ENCODE measurements around the gene PLCB1.
A peak's percentile ranks its signal among the peaks of the same experiment; 100 is the strongest.
"Not testable (repeated sequence)": the region's sequence is repeated elsewhere in the genome, so short reads cannot be mapped to it uniquely, and the experiment has no call there.

The PLCB1 gene

DNA sequence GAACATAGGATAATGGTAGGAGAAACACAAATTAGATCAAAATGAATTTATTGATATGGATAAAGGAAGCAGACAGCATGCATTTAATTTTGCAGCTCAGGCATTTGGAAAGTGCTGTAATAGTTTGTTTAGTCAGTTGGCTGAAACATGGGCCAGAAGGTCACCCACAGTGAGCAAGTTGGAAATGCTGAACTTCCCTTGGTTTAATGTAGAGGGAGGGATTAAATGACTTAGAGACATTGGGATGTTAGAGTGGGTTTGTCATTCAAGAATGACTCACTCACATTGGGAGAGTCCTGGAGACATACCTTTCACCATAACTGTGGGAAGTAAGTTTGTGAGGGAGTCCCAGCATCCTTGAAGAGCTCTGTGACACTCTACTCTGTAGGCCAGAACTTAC lies 705.3 kb downstream of the PLCB1 start:
- no peak for DNase-seq (ENCODE audit: low read depth, low spot score)
- no peak overlapping the region for H3K4me3 ChIP-seq (ENCODE audit: low read length)

- H3K4me3 ChIP-seq (ENCODE audit: low read length), result no peak overlapping the region
- no peak for DNase-seq (ENCODE audit: low read depth, low spot score)
These were observed 710.5 kb downstream of the PLCB1 start for GRCh38 chr20:8842525-8842924.

DNA sequence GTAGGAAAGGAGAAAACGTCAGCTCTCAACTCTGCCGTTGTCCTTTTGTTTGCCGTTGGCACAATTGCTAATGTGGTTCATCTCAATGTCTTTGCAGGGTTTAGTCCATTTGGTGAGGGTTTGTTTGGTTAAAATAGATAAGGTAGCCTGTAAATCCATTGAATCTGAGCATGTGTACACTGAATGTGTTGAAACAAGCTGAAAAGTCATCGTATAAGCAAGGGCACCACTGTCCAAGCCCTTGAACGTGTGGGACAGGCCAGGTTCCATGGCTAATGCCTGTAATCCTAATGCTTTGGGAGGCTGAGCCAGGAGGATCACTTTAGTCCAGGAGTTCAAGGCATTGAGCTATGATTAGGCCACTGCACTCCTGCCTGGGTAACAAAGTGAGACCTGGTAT lies 712.1 kb downstream of the PLCB1 start:
- DNase-seq (ENCODE audit: low read depth, low spot score), result no peak
- H3K4me3 ChIP-seq (ENCODE audit: low read length), result no peak overlapping the region

DNA sequence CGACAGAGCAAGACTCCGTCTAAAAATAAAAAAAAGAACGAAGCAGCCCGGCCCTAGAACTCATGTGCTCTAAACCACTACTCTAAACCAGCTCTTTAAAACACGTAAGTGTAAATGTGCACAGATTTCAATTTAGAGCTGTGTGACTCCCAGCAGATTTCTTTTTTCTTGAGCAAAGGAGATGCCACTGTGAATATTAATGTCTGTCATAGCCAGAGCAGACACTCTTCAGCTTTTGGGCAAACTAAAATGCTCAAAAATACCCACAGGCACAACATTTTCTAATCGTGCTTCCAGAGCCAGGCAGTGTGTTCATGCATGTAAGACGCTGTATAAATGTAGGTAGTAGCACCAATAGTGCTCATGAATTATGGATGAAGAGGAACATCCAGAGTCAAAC lies 717.9 kb downstream of the PLCB1 start:
- no peak for DNase-seq (ENCODE audit: low read depth, low spot score)
- H3K4me3 ChIP-seq (ENCODE audit: low read length), result no peak overlapping the region

- no peak overlapping the region for H3K4me3 ChIP-seq (ENCODE audit: low read length)
These were observed 719.4 kb downstream of the PLCB1 start for GRCh38 chr20:8851446-8851845.

GRCh38 chr20:8851919-8852318 lies 719.9 kb downstream of the PLCB1 start:
- H3K4me3 ChIP-seq (ENCODE audit: low read length); DNase-seq (ENCODE audit: low read depth, low spot score): not testable (repeated sequence)

More at GRCh38 chr20:8851446-8851845, 719.4 kb downstream of the PLCB1 start:
- DNase-seq (ENCODE audit: low read depth, low spot score), result no peak

DNA sequence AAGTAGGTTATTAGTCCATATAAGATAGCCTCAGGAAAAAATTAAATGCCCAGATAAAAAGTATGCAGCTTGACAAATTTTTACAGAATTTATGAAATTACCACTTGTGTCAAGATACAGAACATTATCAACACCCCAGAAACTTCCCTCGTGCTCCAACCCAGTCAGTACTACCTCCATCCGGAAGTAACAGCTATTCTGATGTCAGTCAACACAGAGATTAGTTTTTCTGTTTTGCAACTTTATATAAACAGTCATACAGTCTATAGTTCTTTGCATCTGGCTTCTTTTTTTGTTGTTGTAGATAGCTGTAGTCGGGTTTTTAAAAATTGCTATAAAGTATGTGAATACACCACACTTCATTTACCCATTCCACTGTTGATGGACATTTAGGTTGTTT lies 721.1 kb downstream of the PLCB1 start:
- DNase-seq (ENCODE audit: low read depth, low spot score); H3K4me3 ChIP-seq (ENCODE audit: low read length): not testable (repeated sequence)

GRCh38 chr20:8853805-8854338 lies 721.8 kb downstream of the PLCB1 start:
- DNase-seq (ENCODE audit: low read depth, low spot score), result peak; percentile 51
- H3K4me3 ChIP-seq (ENCODE audit: low read length), result no peak overlapping the region

DNA sequence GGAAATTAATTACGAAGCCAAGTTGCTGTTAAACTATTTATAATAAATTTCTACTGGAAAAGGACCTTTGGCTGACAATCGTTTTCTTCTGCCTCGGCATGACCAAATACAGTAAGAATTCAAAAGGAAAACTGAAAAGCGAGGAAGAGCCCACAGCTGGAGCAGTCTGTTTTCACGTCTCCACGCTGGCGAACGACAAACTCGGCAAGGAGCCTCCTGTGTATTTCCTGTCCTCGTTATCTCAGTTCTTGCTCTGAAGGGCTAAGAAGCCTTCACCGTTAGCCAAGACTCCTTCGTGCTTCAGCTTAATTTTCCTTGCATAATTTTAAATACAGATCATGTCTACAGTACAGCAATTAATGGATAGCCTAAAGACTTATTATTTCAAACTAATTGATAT lies 722.5 kb downstream of the PLCB1 start:
- no peak for DNase-seq (ENCODE audit: low read depth, low spot score)
- no peak overlapping the region for H3K4me3 ChIP-seq (ENCODE audit: low read length)

DNA sequence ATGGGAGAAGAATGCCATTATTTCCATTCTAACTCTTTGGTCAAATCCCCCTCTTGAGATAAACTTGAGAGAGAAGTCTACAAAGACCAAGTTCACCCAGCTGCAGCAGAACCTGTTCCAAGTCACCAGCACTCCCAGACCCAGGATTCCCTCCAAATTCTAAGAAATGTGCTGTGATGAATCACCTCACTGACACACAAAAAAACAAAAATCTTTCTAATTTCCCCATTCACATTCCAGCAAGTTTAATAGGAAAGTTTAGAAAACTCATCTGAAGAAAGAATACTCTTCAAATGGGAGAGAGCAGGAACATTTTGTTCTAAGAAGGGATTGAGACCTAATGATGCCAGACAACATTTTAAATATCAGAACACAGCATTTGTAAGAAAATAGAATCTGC lies 723.2 kb downstream of the PLCB1 start:
- no peak for DNase-seq (ENCODE audit: low read depth, low spot score)
- H3K4me3 ChIP-seq (ENCODE audit: low read length), result no peak overlapping the region

GRCh38 chr20:8856668-8857067 lies 724.6 kb downstream of the PLCB1 start:
- no peak for DNase-seq (ENCODE audit: low read depth, low spot score)
- no peak overlapping the region for H3K4me3 ChIP-seq (ENCODE audit: low read length)

DNA sequence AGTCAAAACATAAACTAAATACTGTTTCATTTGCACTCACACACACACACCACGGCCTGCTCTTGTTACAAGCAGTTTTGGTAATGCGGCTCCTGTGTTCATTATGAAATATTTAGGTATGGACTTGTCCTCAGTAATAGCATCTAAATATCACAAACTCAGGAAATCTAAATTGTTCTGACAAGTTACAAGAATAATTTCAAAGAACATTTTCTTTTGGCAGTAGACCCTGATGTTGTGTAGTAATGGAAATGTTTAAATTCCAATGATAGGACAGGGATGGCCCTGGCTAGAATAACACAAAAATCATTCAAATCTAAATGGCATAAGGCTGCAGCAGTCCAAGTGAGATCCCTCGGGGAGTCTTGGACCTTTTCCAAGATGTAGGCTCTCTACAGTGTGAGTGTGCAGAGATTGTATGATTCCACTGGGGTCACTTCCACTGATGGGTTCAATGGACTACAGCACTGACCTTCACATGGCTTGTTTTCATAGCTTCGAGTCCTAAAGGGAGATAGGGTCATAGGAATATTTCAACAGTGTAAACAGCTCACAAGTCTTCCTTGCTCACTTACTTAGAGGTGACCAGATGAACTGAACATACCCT lies 726.2 kb downstream of the PLCB1 start:
- no peak for DNase-seq (ENCODE audit: low read depth, low spot score)

DNA sequence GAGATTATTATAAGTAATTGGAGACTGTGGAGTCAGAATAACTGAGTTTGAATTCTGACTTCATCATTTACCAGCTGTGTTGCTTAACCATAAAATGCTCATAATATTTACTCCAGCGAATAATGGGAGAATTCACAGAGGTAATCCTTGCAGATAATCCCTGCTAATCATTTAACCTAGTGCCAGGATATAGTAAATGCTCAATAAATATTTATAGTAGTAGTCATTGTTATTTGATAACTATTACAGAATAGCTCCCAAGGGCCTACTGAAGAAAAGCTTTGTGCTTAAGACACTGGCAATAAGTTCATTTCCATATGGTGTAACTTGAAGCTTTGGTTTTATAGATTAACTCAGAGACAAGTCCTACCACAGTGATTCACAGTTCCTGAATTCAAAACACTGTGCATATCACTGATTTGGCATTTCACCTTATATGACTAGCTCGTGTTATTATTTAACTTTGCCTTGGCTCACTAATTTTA lies 728.0 kb downstream of the PLCB1 start:
- H3K4me3 ChIP-seq (ENCODE audit: low read length), result no peak overlapping the region
- no peak for DNase-seq (ENCODE audit: low read depth, low spot score)

More for the DNA sequence above, 726.2 kb downstream of the PLCB1 start:
- H3K4me3 ChIP-seq (ENCODE audit: low read length), result no peak overlapping the region

- no peak for DNase-seq (ENCODE audit: low read depth, low spot score)
- no peak overlapping the region for H3K4me3 ChIP-seq (ENCODE audit: low read length)
These were observed 730.0 kb downstream of the PLCB1 start for GRCh38 chr20:8862092-8862491.

DNA sequence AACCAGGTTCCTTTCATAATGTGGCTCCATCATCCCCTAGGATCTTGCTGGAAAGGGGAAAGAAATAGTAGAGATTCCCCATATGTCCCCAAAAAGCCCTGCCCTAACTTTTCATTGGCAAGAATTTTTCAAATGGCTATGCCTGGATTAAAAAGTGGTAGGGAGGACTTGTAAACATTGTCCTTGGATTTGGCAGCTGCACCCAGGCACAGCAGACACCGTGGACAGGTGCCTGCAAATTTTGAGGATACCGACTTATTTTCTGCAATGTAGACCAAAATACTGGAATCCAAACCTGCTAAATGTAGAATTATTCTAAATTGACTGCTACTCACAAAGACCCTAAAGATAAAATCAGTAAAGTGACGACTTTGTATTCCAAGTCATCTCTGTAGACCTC lies 733.6 kb downstream of the PLCB1 start:
- DNase-seq (ENCODE audit: low read depth, low spot score), result no peak
- no peak overlapping the region for H3K4me3 ChIP-seq (ENCODE audit: low read length)

GRCh38 chr20:8867038-8867740 lies 735.1 kb downstream of the PLCB1 start:
- DNase-seq (ENCODE audit: low read depth, low spot score), result no peak
- H3K4me3 ChIP-seq (ENCODE audit: low read length), result no peak overlapping the region

DNA sequence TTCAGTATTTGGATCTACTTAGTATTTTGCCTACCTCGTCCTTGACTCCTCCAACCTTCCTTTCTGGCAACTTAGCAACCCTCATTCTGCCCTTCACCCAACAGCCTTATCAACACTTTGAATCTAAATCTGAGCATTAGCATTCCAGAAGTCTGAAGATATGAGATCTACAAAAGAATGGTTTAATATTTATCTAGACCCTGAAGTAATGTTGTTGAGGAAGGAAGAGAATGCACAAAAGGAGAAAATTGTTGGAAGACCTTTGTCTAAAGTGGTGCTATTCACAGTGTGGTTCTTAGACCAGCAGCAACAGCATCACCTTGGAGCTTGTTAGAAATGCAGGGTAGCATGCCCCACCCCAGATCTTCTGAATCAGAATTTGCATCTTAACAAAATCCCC lies 738.6 kb downstream of the PLCB1 start:
- H3K4me3 ChIP-seq (ENCODE audit: low read length), result no peak overlapping the region
- DNase-seq (ENCODE audit: low read depth, low spot score), result no peak

GRCh38 chr20:8874437-8874836 lies 742.4 kb downstream of the PLCB1 start:
- H3K4me3 ChIP-seq (ENCODE audit: low read length), result no peak overlapping the region
- DNase-seq (ENCODE audit: low read depth, low spot score), result no peak

DNA sequence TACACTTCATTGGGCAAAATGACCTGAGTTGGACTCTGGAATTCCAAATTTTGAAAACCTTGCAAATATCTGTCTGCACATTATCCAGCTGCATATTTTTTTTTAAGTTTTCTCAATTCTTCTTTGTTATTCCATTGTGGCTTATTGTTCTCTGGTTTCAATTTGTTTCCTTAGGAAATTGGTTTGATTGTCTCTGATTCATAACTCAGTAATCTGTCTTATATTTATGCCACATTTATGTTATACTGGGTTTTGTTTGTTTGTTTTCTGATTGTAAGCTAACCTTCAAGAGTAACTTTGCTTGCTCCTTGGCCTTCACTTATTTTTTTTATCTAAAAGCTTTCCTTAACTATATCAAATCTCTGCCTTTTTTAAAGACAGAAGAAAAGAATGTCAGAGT lies 743.5 kb downstream of the PLCB1 start:
- no peak overlapping the region for H3K4me3 ChIP-seq (ENCODE audit: low read length)
- DNase-seq (ENCODE audit: low read depth, low spot score), result no peak

GRCh38 chr20:8876366-8876765 lies 744.3 kb downstream of the PLCB1 start:
- no peak for DNase-seq (ENCODE audit: low read depth, low spot score)
- no peak overlapping the region for H3K4me3 ChIP-seq (ENCODE audit: low read length)

DNA sequence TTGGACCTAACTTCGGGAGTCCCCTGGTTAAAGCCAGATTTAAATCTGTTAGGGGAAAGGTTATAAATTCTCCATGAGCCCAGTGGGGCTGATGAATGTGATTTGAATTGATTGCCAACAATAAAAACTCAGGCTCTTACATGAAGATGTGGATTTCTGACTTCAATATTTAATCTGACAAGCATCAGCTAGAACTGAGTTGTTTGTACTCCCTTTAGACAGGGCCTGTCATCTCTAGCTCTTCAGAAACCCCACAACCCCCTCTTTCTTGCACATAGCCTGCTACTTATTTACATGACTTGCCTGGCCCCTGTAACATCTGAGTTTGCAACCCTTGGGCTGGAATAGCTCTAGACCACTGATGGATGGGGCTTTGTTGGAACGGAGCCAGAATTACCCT lies 745.2 kb downstream of the PLCB1 start:
- DNase-seq (ENCODE audit: low read depth, low spot score), result no peak
- no peak overlapping the region for H3K4me3 ChIP-seq (ENCODE audit: low read length)

Data from Jurkat, Clone E6-1 (cell line).